H1 (cell line): ENCODE results near the gene CYTH1.

Experiments used
- CEBPB ChIP-seq: IDR thresholded peaks from 2 replicates; pipeline ENCODE4 v1.6.1; 2012; ENCODE audit warnings: low read depth, low read length
- CREB1 ChIP-seq: IDR thresholded peaks from 2 replicates; pipeline ENCODE4 v1.6.1; 2012; ENCODE audit warnings: inconsistent platforms
- CTCF ChIP-seq, 3 experiments: IDR thresholded peaks; 1 replicate in 2 of 3; 2 replicates in 1 of 3; pipeline versions ENCODE4 v1.5.1 to v1.6.1; 2011; ENCODE audit warnings: low read length in 3 of 3, mild to moderate bottlenecking in 3 of 3, inconsistent platforms in 2 of 3, low read depth in 1 of 3, moderate library complexity in 1 of 3; ENCODE audit not compliant: insufficient read depth in 1 of 3; ENCODE audit errors: control extremely low read depth in 1 of 3
- GTF2F1 ChIP-seq: IDR thresholded peaks from 2 replicates; pipeline ENCODE4 v1.6.1; 2012; ENCODE audit warnings: low read depth, low read length, improper control_type of control experiment, borderline replicate concordance
- KDM5A ChIP-seq: fragments of 200-600 bp; IDR thresholded peaks from 2 replicates; pipeline ENCODE4 v1.7.1; 2012; ENCODE audit warnings: mild to moderate bottlenecking, low read length, inconsistent platforms, mixed read lengths
- RAD21 ChIP-seq, 2 experiments: IDR thresholded peaks in 1 of 2; conservative IDR thresholded peaks in 1 of 2; 2 replicates each; pipeline ENCODE4 v1.6.1; 2011; ENCODE audit warnings: low read depth in 2 of 2, low read length in 2 of 2, improper control_type of control experiment in 1 of 2, inconsistent platforms in 1 of 2, mild to moderate bottlenecking in 1 of 2, moderate library complexity in 1 of 2
- RBBP5 ChIP-seq: IDR thresholded peaks from 2 replicates; pipeline ENCODE4 v1.7.1; 2012; ENCODE audit warnings: low read depth, mild to moderate bottlenecking, inconsistent platforms, low read length, moderate library complexity, borderline replicate concordance

GRCh38 chr17:78731904-78732303 is 50.2 kb downstream of the CYTH1 start:
- TF ChIP-seq CTCF (IDR thresholded peaks at IDR 0.05; ENCODE audit: control extremely low read depth in 1 of 3, insufficient read depth in 1 of 3, low read depth in 1 of 3, low read length in 3 of 3) (no peak), RBBP5 (no peak), RAD21 (IDR thresholded peaks at IDR 0.05 in 1 of 2, conservative IDR thresholded peaks at IDR 0.05 in 1 of 2; ENCODE audit: low read depth in 2 of 2, low read length in 2 of 2) (no peak), CREB1 (no peak), GTF2F1 (no peak), KDM5A (no peak), CEBPB (no peak)
